GM04503 (cell line): ENCODE data around the gene H1-8.

ENCODE experiments used
- DNase-seq: peaks from one replicate; pipeline ENCODE4 v3.0.0-alpha.2; 2012; ENCODE audit warnings: low read depth

H1-8 gene

GRCh38 chr3:129556890-129557547 is 14.0 kb downstream of the H1-8 start:
- no peak for DNase-seq

GRCh38 chr3:129557548-129557894 is 14.5 kb downstream of the H1-8 start:
- peak; percentile 74 for DNase-seq

- no peak for DNase-seq
These were observed 15.3 kb downstream of the H1-8 start for GRCh38 chr3:129558081-129558771.

GRCh38 chr3:129558772-129559564 is 16.0 kb downstream of the H1-8 start:
- peak; percentile 69 for DNase-seq

- DNase-seq: no peak
These were observed 16.6 kb downstream of the H1-8 start for GRCh38 chr3:129559565-129560079.

- peak; percentile 59 for DNase-seq
These were observed 17.4 kb downstream of the H1-8 start for GRCh38 chr3:129560269-129560787.

- peak; percentile 61 for DNase-seq
These were observed 18.1 kb downstream of the H1-8 start for GRCh38 chr3:129560911-129561594.

- no peak for DNase-seq
These were observed 18.8 kb downstream of the H1-8 start for GRCh38 chr3:129561619-129562248.

GRCh38 chr3:129562803-129563202 is 19.8 kb downstream of the H1-8 start:
- no peak for DNase-seq

- DNase-seq: no peak
These were observed 20.4 kb downstream of the H1-8 start for GRCh38 chr3:129563332-129563731.

- DNase-seq: no peak
These were observed 21.0 kb downstream of the H1-8 start for GRCh38 chr3:129563850-129564535.

- DNase-seq: no peak
These were observed 22.1 kb downstream of the H1-8 start for GRCh38 chr3:129564981-129565644.

GRCh38 chr3:129565902-129566301 is 22.9 kb downstream of the H1-8 start:
- no peak for DNase-seq

- no peak for DNase-seq
These were observed 24.3 kb downstream of the H1-8 start for GRCh38 chr3:129567176-129567705.

GRCh38 chr3:129567939-129568338 is 25.0 kb downstream of the H1-8 start:
- no peak for DNase-seq

- no peak for DNase-seq
These were observed 26.9 kb downstream of the H1-8 start for GRCh38 chr3:129569856-129570255.

GRCh38 chr3:129571605-129572547 is 28.9 kb downstream of the H1-8 start:
- no peak for DNase-seq

GRCh38 chr3:129572603-129573002 is 29.6 kb downstream of the H1-8 start:
- DNase-seq: no peak

GRCh38 chr3:129573493-129573892 is 30.5 kb downstream of the H1-8 start:
- DNase-seq: no peak
